ENCODE results near the gene PADI4. TPM values are rescaled to one million over a fixed set of nuclear protein-coding genes. Genes with fewer than 3 reads are reported as not detected.

The PADI4 gene
- total RNA-seq, 1 experiment from 2014 or later, result 0.26 TPM

GRCh38 chr1:17363351-17363750 lies 55.4 kb downstream of the PADI4 start (continued):
- TF ChIP-seq CDX4 (CRISPR knock-in tag; IDR thresholded peaks at IDR 0.05; ENCODE audit: borderline replicate concordance) (no peak), E2F4 (CRISPR knock-in tag; IDR thresholded peaks at IDR 0.05; ENCODE audit: borderline replicate concordance, low read depth) (no peak), ZSCAN18 (CRISPR knock-in tag; IDR thresholded peaks at IDR 0.05) (no peak), RORB (CRISPR knock-in tag; IDR thresholded peaks at IDR 0.05) (no peak), FOXJ3 (CRISPR knock-in tag; IDR thresholded peaks at IDR 0.05; ENCODE audit: borderline replicate concordance) (no peak), SP1 (CRISPR knock-in tag; conservative IDR thresholded peaks at IDR 0.05) (no peak), ZNF121 (CRISPR knock-in tag; IDR thresholded peaks at IDR 0.05) (no peak), ZNF512 (CRISPR knock-in tag; IDR thresholded peaks at IDR 0.05; ENCODE audit: borderline replicate concordance) (no peak)

GRCh38 chr1:17363771-17364170 lies 55.8 kb downstream of the PADI4 start:
- H3K4me3 Mint-ChIP-seq, result no peak overlapping the region
- POLR2A ChIA-PET, result no interaction called here
- peaks cover 11% of the 10 kb centered on the region; the same call in 1 of the 2 replicates for H3K4me1 Mint-ChIP-seq
- H3K27ac Mint-ChIP-seq, result no peak overlapping the region
- ATAC-seq, result no peak
- H3K9me3 Mint-ChIP-seq, result peaks cover 9% of the 10 kb centered on the region; the same call in 1 of the 2 replicates
- DNase-seq (ENCODE audit: low spot score), result no peak
- H3K27me3 Mint-ChIP-seq (ENCODE audit: low read depth), result no peaks in the 10 kb centered on the region; the same call in 1 of the 2 replicates
- TF ChIP-seq, protein P1, sequence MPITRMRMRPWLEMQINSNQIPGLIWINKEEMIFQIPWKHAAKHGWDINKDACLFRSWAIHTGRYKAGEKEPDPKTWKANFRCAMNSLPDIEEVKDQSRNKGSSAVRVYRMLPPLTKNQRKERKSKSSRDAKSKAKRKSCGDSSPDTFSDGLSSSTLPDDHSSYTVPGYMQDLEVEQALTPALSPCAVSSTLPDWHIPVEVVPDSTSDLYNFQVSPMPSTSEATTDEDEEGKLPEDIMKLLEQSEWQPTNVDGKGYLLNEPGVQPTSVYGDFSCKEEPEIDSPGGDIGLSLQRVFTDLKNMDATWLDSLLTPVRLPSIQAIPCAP (CRISPR knock-in tag; IDR thresholded peaks at IDR 0.05), result no peak
- TF ChIP-seq, protein P2, sequence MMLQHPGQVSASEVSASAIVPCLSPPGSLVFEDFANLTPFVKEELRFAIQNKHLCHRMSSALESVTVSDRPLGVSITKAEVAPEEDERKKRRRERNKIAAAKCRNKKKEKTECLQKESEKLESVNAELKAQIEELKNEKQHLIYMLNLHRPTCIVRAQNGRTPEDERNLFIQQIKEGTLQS (CRISPR knock-in tag; conservative IDR thresholded peaks at IDR 0.05), result no peak
- TF ChIP-seq ZNF416 (CRISPR knock-in tag; IDR thresholded peaks at IDR 0.05) (no peak), USF2 (CRISPR knock-in tag; IDR thresholded peaks at IDR 0.05) (no peak), AR (CRISPR knock-in tag; IDR thresholded peaks at IDR 0.05) (no peak)
- CTCF ChIA-PET, result no interaction called here
- no peaks in the 10 kb centered on the region for H3K36me3 Mint-ChIP-seq

- H3K27me3 Mint-ChIP-seq (ENCODE audit: low read depth), result no peaks in the 10 kb centered on the region; the same call in 1 of the 2 replicates
- no peak for TF ChIP-seq SOX15 (CRISPR knock-in tag; IDR thresholded peaks at IDR 0.05)
- TF ChIP-seq FOXJ3 (CRISPR knock-in tag; IDR thresholded peaks at IDR 0.05; ENCODE audit: borderline replicate concordance), result no peak
- TF ChIP-seq E2F4 (CRISPR knock-in tag; IDR thresholded peaks at IDR 0.05; ENCODE audit: borderline replicate concordance, low read depth), result no peak
- TF ChIP-seq, protein P2 (CRISPR knock-in tag; conservative IDR thresholded peaks at IDR 0.05), result no peak
- no peak for TF ChIP-seq TEAD1 (CRISPR knock-in tag; IDR thresholded peaks at IDR 0.05)
- no peak for TF ChIP-seq ESRRA (CRISPR knock-in tag; IDR thresholded peaks at IDR 0.05; ENCODE audit: borderline replicate concordance)
- no peak for TF ChIP-seq TCF7 (CRISPR knock-in tag; IDR thresholded peaks at IDR 0.05; ENCODE audit: low read depth)
- no peak for TF ChIP-seq MAX (CRISPR knock-in tag; IDR thresholded peaks at IDR 0.05)
- TF ChIP-seq E2F5 (CRISPR knock-in tag; IDR thresholded peaks at IDR 0.05), result no peak
- TF ChIP-seq EMX1 (CRISPR knock-in tag; IDR thresholded peaks at IDR 0.05), result no peak
Observed at GRCh38 chr1:17365293-17365692, 57.3 kb downstream of the PADI4 start.

More at GRCh38 chr1:17365293-17365692, 57.3 kb downstream of the PADI4 start:
- H3K9me3 Mint-ChIP-seq, result peaks cover 9% of the 10 kb centered on the region; the same call in 1 of the 2 replicates
- POLR2A ChIA-PET, result no interaction called here
- no peak overlapping the region for H3K4me3 Mint-ChIP-seq
- H3K36me3 Mint-ChIP-seq, result no peaks in the 10 kb centered on the region
- CTCF ChIA-PET, result no interaction called here
- H3K4me1 Mint-ChIP-seq, result peaks cover 19% of the 10 kb centered on the region
- no peak overlapping the region for H3K27ac Mint-ChIP-seq
- DNase-seq (ENCODE audit: low spot score), result no peak
- ATAC-seq, result no peak
